Osteoblast (primary cell): ENCODE results near the gene TYROBP. TPM values are rescaled to one million over a fixed set of nuclear protein-coding genes. Genes with fewer than 3 reads are reported as not detected.
"Not testable (repeated sequence)": the region's sequence is repeated elsewhere in the genome, so short reads cannot be mapped to it uniquely, and the experiment has no call there.

Experiments
- DNase-seq: peaks from one replicate; pipeline ENCODE4 v3.0.0; 2011; ENCODE audit warnings: low spot score, mixed read lengths; ENCODE audit not compliant: insufficient read length; ENCODE audit errors: missing footprints
- H2AFZ ChIP-seq: 2 replicates; pipeline ENCODE4 v1.6.0; 2011; ENCODE audit warnings: mild to moderate bottlenecking, low read length
- H3K27ac ChIP-seq: 2 replicates; pipeline ENCODE4 v1.5.1; 2011; ENCODE audit warnings: mild to moderate bottlenecking, low read depth, low read length, moderate library complexity
- H3K27me3 ChIP-seq: 2 replicates; pipeline ENCODE4 v1.6.0; 2012; ENCODE audit warnings: mild to moderate bottlenecking, control low read depth, inconsistent platforms, low read length, moderate library complexity; ENCODE audit not compliant: insufficient read depth
- H3K36me3 ChIP-seq: 2 replicates; pipeline ENCODE4 v1.5.1; 2011; ENCODE audit warnings: mild to moderate bottlenecking, low read length, control low read depth, moderate library complexity; ENCODE audit not compliant: insufficient read depth
- H3K4me1 ChIP-seq: 2 replicates; pipeline ENCODE4 v1.5.1; 2011; ENCODE audit warnings: mild to moderate bottlenecking, low read length, control low read depth, moderate library complexity; ENCODE audit not compliant: insufficient read depth
- H3K4me2 ChIP-seq: 2 replicates; pipeline ENCODE4 v1.6.0; 2011; ENCODE audit warnings: mild to moderate bottlenecking, low read length; ENCODE audit not compliant: insufficient read depth
- H3K4me3 ChIP-seq: fragments of 200-600 bp; sonication (generic); 3 replicates; pipeline ENCODE4 v1.5.1; 2012; ENCODE audit warnings: mild to moderate bottlenecking, low read length, inconsistent platforms; ENCODE audit not compliant: insufficient read depth
- H3K79me2 ChIP-seq: 2 replicates; pipeline ENCODE4 v1.6.0; 2012; ENCODE audit warnings: mild to moderate bottlenecking, low read length, control low read depth, inconsistent platforms; ENCODE audit not compliant: insufficient read depth
- H3K9me3 ChIP-seq: 2 replicates; pipeline ENCODE4 v1.5.1; 2011; ENCODE audit warnings: low read depth, low read length, control low read depth
- H4K20me1 ChIP-seq: 2 replicates; pipeline ENCODE4 v1.6.0; 2012; ENCODE audit warnings: mild to moderate bottlenecking, low read length, control low read depth; ENCODE audit not compliant: insufficient read depth
- CTCF ChIP-seq: IDR thresholded peaks from 2 replicates; pipeline ENCODE4 v1.5.1; 2011; ENCODE audit warnings: mild to moderate bottlenecking, low read depth, low read length, moderate library complexity; ENCODE audit errors: extremely low read depth
- total RNA-seq: library from RNA; depleted of rRNA; stranded (reverse); fragments of >200 nt; gene quantifications from 2 replicates; pipeline ENCODE4 v1.2.3, GENCODE V29; 2012

TYROBP gene
- total RNA-seq, 1 donor = 0.36 TPM

GRCh38 chr19:35871611-35872010 lies 36.5 kb downstream of the TYROBP start:
- DNase-seq = peak; percentile 50
- no peaks in the 10 kb centered on the region for H3K79me2 ChIP-seq
- no peak overlapping the region for H3K4me3 ChIP-seq
- no peak overlapping the region for H2AFZ ChIP-seq
- H3K36me3 ChIP-seq = no peaks in the 10 kb centered on the region
- H3K27me3 ChIP-seq = peaks cover 13% of the 10 kb centered on the region
- H3K9me3 ChIP-seq = no peaks in the 10 kb centered on the region
- H3K27ac ChIP-seq = no peak overlapping the region
- H3K4me2 ChIP-seq = no peak overlapping the region
- H4K20me1 ChIP-seq = no peaks in the 10 kb centered on the region
- H3K4me1 ChIP-seq = no peaks in the 10 kb centered on the region
- no peak for TF ChIP-seq CTCF

- no peaks in the 10 kb centered on the region for H3K36me3 ChIP-seq
- H2AFZ ChIP-seq = no peak overlapping the region
- no peak overlapping the region for H3K27ac ChIP-seq
- DNase-seq = peak; percentile 17
- no peaks in the 10 kb centered on the region for H3K4me1 ChIP-seq
- no peaks in the 10 kb centered on the region for H3K9me3 ChIP-seq
- H3K27me3 ChIP-seq = peaks cover 15% of the 10 kb centered on the region
- no peaks in the 10 kb centered on the region for H4K20me1 ChIP-seq
- H3K4me2 ChIP-seq = no peak overlapping the region
- no peaks in the 10 kb centered on the region for H3K79me2 ChIP-seq
- no peak for TF ChIP-seq CTCF
- no peak overlapping the region for H3K4me3 ChIP-seq
Observed at GRCh38 chr19:35870798-35871197, 37.3 kb downstream of the TYROBP start.

GRCh38 chr19:35870124-35870736 lies 37.9 kb downstream of the TYROBP start:
- not testable (repeated sequence) for H3K9me3 ChIP-seq, H3K79me2 ChIP-seq, H3K4me3 ChIP-seq, H3K36me3 ChIP-seq, H3K4me1 ChIP-seq, H4K20me1 ChIP-seq, H3K27ac ChIP-seq, H2AFZ ChIP-seq
- Histone ChIP-seq H3K4me2 (peak overlapping the region; percentile 61), H3K27me3 (peaks cover 18% of the 10 kb centered on the region)
- DNase-seq = peak; percentile 11

- H3K4me2 ChIP-seq = peak overlapping the region; percentile 61
Observed at GRCh38 chr19:35869327-35870123, 38.6 kb downstream of the TYROBP start.

More at GRCh38 chr19:35869327-35870123, 38.6 kb downstream of the TYROBP start:
- H3K27ac ChIP-seq = no peak overlapping the region
- no peaks in the 10 kb centered on the region for H3K4me1 ChIP-seq
- H3K27me3 ChIP-seq = peaks cover 18% of the 10 kb centered on the region
- H3K79me2 ChIP-seq = no peaks in the 10 kb centered on the region
- H3K9me3 ChIP-seq = no peaks in the 10 kb centered on the region
- H3K4me3 ChIP-seq = peak overlapping the region; percentile 53
- TF ChIP-seq CTCF = no peak
- no peak overlapping the region for H2AFZ ChIP-seq
- DNase-seq = peak; percentile 95
- no peaks in the 10 kb centered on the region for H3K36me3 ChIP-seq
- H4K20me1 ChIP-seq = no peaks in the 10 kb centered on the region
